Right lobe of liver (tissue), 6 donors: ENCODE measurements around the gene LYRM1. TPM values are rescaled to one million over a fixed set of nuclear protein-coding genes. Genes with fewer than 3 reads are reported as not detected.

ENCODE experiments used
- ATAC-seq, 4 donors: fragments of 200-7000 bp; cut with Tn5 transposase; one replicate each; pipeline ENCODE4 v1.9.1; 2020; ENCODE audit warnings: mild to moderate bottlenecking in 4 of 4, moderate library complexity in 4 of 4
- DNase-seq, 3 donors: peaks; one replicate each; pipeline ENCODE4 v3.0.0-alpha.2; 2020
- H3K27ac ChIP-seq, 3 donors: fragments of 200-600 bp; one replicate each; pipeline ENCODE4 v1.8.0; 2022
- H3K27me3 ChIP-seq, 2 donors: fragments of 200-600 bp; one replicate each; pipeline ENCODE4 v1.8.0; 2022
- H3K36me3 ChIP-seq, 4 donors: fragments of 200-600 bp; sonication (generic) in 1 of 4; one replicate each; pipeline versions ENCODE4 v1.5.1 to v1.8.0; 2017 to 2022; ENCODE audit warnings: control low read depth in 1 of 4
- H3K4me1 ChIP-seq, 4 donors: fragments of 200-600 bp; sonication (generic) in 1 of 4; one replicate each; pipeline versions ENCODE4 v1.5.1 to v1.8.0; 2017 to 2022; ENCODE audit warnings: control low read depth in 1 of 4
- H3K4me3 ChIP-seq, 3 donors: fragments of 200-600 bp; one replicate each; pipeline ENCODE4 v1.8.0; 2022
- H3K9me3 ChIP-seq, 4 donors: fragments of 200-600 bp; sonication (generic) in 1 of 4; one replicate each; pipeline versions ENCODE4 v1.5.1 to v1.8.0; 2017 to 2022; ENCODE audit warnings: control low read depth in 1 of 4
- CTCF ChIP-seq, 4 donors: fragments of 200-600 bp in 3 of 4; fragments of 450-650 bp in 1 of 4; IDR thresholded peaks; one replicate each; pipeline versions ENCODE4 v1.5.1 to v1.8.0; 2016 to 2022; ENCODE audit warnings: antibody characterized with exemption in 4 of 4, mild to moderate bottlenecking in 2 of 4
- POLR2A ChIP-seq: fragments of 450-650 bp; IDR thresholded peaks from one replicate; pipeline ENCODE4 v1.6.1; 2017; ENCODE audit warnings: antibody characterized with exemption, mild to moderate bottlenecking
- WGBS: methylation state at CpG from one replicate; pipeline ENCODE4 v1.1.6; 2018; ENCODE audit warnings: low coverage, low lambda C conversion rate; ENCODE audit not compliant: insufficient coverage; ENCODE audit errors: missing lambda C conversion rate; 5-methylcytosine and 5-hydroxymethylcytosine counted together
- intact Hi-C, 2 donors: fragments of 100-400 bp; cut with DNase I; formaldehyde crosslinking; loops; one replicate each; pipeline versions ENCODE4 v1.11.2 to v1.14.1; 2022
- total RNA-seq, 6 experiments: library from RNA; depleted of rRNA in 2 of 6; stranded (reverse); fragments of >200 nt in 2 of 6; fragmentation: NEBNext Ultra II Directional in 3 of 6; extraction: Animal tissue kit (Norgen Biotek cat#: 25700) in 3 of 6; gene quantifications; one replicate each; pipeline versions ENCODE4 v1.1.0 to v1.2.4, GENCODE V29; 2016 to 2023
- donor health status: DM: no; HTN: yes; CAD: no.
- donor health status: DM: no; HTN: no; CAD: no.
- donor health status: DM: no; HTN: no; CAD: no.
- donor health status: DM: no; HTN: yes; CAD: no.
- donor health status: DM: no; HTN: yes; CAD: no.

LYRM1 gene
- total RNA-seq, 6 experiments from 2014 or later: 32.4 to 102 (median 37.9) TPM

GRCh38 chr16:20873331-20873730 is 27.2 kb upstream of the LYRM1 start:
- intact Hi-C loops: no loop called here
- 34% methylated on average over 3 of the region's 3 CpGs for WGBS
- Histone ChIP-seq H3K9me3 (no peaks in the 10 kb centered on the region), H3K36me3 (no peaks in the 10 kb centered on the region), H3K4me1 (peaks cover 0 to 67% (median 23%) of the 10 kb centered on the region in 4 donors), H3K4me3 (no peak overlapping the region), H3K27me3 (no peaks in the 10 kb centered on the region), H3K27ac (peak overlapping the region; percentile 30 to 39 (median 36))
- peak in 1 of 3 donors; percentile 25 for DNase-seq
- TF ChIP-seq CTCF (IDR thresholded peaks at IDR 0.05) (no peak), POLR2A (no peak)
- ATAC-seq: peak; percentile 57 to 73 (median 68)

DNA sequence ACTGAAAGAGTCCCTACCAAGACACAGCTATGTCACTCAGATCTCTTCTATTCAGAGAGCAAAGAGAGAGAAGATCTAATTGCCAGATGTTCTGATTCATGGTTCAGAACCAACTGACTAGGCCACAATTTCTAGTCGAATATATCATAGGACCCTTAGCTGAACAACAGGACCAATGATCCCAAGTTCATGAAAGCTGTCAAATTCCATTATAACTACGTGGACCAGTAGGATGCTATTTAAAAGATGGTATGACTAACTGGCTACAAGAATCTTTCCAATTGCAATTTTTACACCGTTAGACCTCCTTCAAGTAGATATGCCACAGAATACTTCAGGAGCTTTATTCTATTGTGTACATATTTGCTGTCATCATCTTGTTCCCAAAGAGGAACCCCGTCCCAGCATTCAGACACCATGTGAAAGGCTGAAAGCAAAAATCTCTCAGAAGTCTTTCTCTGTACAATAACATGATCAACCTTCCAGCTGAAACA is 26.4 kb upstream of the LYRM1 start:
- DNase-seq (no peak), ATAC-seq (no peak)
- TF ChIP-seq POLR2A: no peak
- TF ChIP-seq CTCF (IDR thresholded peaks at IDR 0.05): no peak
- Histone ChIP-seq H3K27me3 (no peaks in the 10 kb centered on the region), H3K27ac (peak overlapping the region in 1 of 3 donors; percentile 36), H3K4me1 (peaks cover 0 to 67% (median 20%) of the 10 kb centered on the region in 4 donors), H3K36me3 (no peaks in the 10 kb centered on the region), H3K4me3 (no peak overlapping the region), H3K9me3 (no peaks in the 10 kb centered on the region)
- 59% methylated on average over 4 of the region's 4 CpGs for WGBS
- intact Hi-C loops: no loop called here

DNA sequence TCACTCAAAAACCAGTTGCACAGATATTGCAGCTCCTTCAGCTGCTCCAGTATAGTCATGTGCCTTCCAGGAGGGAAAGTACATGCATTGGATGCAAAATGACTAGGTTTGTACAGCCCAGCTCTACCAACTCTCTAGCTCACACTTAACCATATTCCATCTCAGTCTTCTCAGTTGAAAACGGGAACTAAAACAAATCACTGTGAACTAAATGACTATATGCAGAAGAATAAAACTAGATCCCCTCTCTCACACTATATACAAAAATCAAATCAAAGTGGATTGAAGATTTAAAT is 25.3 kb upstream of the LYRM1 start:
- H3K4me1 ChIP-seq: peaks cover 0 to 66% (median 21%) of the 10 kb centered on the region in 4 donors
- intact Hi-C loops: no loop called here
- no peak overlapping the region for H3K4me3 ChIP-seq
- DNase-seq (no peak), ATAC-seq (no peak)
- no peaks in the 10 kb centered on the region for H3K9me3 ChIP-seq
- H3K27me3 ChIP-seq: no peaks in the 10 kb centered on the region
- H3K27ac ChIP-seq: no peak overlapping the region
- H3K36me3 ChIP-seq: no peaks in the 10 kb centered on the region
- WGBS: 72% methylated on average over 1 of the region's 1 CpG
- TF ChIP-seq CTCF (IDR thresholded peaks at IDR 0.05) (no peak), POLR2A (no peak)

- no peak overlapping the region for H3K4me3 ChIP-seq
- peaks cover 0 to 69% (median 23%) of the 10 kb centered on the region in 4 donors for H3K4me1 ChIP-seq
- 16% methylated on average over 5 of the region's 5 CpGs for WGBS
- no peaks in the 10 kb centered on the region for H3K36me3 ChIP-seq
- H3K27ac ChIP-seq: peak overlapping the region in 2 of 3 donors; percentile 56
- DNase-seq (peak; percentile 28 to 85 (median 73)), ATAC-seq (peak; percentile 17 to 61 (median 58))
- TF ChIP-seq CTCF (IDR thresholded peaks at IDR 0.05) (no peak), POLR2A (no peak)
- H3K27me3 ChIP-seq: no peaks in the 10 kb centered on the region
- intact Hi-C loops: no loop called here
- H3K9me3 ChIP-seq: no peaks in the 10 kb centered on the region
Observed at GRCh38 chr16:20878682-20879147, 21.9 kb upstream of the LYRM1 start.
